Inflammatory macrophage treated with lipopolysaccharide for 1 hour (primary cell): ENCODE results near the gene GGCT.
"Not testable (repeated sequence)": the region's sequence is repeated elsewhere in the genome, so short reads cannot be mapped to it uniquely, and the experiment has no call there.

ENCODE experiments used
- DNase-seq, 2 donors: peaks; one replicate each; pipeline ENCODE4 v3.0.0-alpha.2; 2020 to 2022

GGCT gene

DNA sequence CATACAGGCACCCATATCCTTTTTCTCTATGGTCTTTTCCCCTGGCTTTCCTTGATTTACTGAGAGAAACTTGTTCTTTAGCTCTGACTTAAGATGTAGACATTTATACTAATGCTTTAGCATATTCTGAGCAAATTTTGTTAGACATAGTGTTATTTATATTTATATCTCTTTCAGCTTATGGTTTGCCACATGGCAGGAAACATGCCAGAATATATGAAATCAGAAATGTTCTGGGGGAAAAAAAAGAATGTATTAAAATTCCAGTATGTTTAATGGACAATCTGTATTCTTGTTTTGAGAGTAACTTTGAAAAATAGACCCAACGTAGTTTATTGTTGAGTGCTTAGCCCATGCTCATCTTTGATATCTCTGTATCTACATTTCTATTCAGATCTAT is 10.1 kb upstream of the GGCT start:
- no peak for DNase-seq

DNA sequence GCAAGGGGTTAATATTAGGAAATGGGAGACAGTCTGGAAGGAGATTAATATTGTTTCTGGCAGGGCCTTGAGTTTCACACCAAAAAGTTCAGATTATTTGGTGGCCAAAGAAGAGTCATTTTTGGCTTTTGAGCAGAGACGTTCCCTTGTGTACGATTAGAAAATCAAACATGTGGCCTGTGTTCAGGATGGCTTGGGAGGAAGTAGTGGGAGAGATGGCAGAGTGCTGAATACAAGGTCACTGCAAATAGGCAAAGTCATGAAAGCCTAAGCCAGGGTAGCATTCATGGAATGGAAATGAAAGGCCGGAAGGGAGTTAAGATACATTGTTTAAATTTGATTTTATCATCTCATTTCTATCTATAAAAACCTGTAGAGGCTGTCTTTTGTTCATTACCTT is 9.5 kb upstream of the GGCT start:
- no peak for DNase-seq

DNA sequence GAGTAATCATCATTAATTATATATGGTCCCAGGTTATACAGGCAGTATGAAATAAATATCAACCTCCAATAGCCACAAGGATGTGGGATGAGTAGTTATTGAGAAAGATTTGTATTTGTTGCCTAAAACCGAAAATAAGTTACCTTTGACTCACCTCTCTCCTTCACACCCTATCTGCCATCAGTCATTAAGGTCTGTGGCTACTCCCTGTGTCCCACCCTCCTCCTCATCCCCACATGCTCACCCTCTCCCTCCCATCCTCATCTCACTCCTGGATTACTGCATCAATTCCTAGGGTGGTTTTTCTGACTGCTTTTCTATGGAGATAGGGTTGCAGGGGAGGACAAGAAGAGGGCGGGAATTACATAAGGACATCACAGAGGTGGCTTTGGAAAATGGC is 9.1 kb upstream of the GGCT start:
- no peak for DNase-seq

DNA sequence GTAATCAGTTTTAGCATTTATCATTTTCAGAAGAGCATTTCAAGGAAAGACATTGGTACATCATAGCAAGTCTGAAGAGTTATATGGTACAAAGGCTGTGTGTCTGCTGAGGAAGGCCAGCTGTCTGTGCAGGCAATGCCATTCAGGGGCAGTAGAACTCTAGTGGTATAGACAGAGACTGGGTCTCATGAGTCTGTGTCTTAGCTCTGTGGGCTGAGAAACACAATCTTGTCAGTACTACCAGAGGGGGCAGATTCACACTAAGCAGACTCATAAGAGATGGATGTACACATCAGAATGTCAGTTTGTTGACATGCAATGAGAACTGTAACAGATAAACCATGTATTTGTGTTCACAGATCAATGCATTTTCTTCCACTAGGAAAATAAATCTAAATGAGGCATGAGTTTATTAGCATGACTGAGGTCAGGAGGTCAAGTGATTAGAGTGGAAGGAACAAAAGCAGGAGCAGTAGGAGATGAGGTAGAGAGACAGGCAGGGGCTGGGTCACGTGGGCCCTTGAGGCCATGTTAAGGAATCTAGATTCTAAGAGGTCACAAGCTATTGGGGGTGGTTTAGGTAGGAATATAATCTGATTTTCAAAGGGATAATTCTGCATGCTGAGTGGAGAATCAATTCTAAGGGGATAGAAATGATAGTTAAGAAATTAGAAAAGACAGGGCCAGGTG is 7.5 kb upstream of the GGCT start:
- no peak for DNase-seq

DNA sequence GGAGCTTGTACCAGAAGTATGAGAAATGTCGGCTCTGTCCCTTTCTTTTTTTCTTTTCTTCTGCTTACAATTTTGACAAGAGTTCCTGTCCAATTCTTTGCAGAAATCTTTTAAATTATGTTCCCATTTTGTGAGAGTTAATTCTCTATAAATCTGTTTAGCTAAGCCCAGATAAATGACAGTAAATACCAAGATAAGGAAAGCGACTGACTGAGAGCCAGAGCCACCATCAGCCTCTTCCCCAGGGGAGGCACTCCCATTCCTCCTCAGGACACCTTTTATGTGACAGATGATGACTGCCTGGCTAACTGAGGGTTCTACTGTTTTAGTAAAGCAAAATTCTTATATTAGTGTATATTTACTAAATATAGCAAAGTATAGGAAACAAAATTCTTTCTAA is 6.9 kb upstream of the GGCT start:
- DNase-seq = no peak

DNA sequence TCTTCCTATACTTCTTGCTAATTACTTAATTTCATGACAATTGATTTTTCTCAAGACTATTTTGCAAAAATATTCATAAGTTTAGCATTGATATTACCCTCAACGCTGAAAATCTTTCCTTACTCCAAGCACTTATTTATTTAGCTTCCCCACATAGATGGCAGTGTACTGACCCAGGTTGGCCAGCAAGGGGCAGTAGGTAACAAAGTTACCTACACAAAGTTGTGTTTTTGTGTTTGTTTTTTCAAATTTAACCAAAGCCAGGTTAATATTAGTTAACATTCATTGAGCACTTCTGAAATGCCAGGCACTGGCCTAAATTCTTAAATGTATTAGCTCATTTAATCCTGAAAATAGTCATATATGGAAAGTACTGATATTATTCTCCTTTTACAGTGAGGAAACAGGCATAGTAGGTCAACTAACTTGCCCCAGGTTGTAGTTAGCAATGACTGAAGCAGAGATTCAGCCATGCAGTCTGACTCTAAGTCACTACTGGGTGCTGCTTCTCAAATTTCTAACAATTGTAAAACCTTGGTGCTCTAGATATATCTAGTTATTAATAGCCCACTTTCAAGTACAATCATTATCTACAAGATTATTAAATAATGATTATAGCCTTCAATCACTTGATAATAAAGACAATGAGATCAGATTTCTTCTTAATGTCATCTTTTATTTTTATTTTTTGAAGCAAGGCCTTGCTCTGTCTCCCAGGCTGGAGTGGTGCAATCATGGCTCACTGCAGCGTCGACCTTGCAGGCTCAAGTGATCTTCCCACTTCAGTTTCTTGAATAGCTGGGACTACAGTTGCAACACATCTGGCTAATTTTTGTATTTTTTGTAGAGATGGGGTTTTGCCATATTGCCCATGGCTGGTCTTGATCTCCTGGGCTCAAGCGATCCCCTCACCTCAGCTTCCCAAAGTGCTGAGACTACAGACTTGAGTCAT is 5.8 kb upstream of the GGCT start:
- peak; percentile 51 to 62 for DNase-seq

DNA sequence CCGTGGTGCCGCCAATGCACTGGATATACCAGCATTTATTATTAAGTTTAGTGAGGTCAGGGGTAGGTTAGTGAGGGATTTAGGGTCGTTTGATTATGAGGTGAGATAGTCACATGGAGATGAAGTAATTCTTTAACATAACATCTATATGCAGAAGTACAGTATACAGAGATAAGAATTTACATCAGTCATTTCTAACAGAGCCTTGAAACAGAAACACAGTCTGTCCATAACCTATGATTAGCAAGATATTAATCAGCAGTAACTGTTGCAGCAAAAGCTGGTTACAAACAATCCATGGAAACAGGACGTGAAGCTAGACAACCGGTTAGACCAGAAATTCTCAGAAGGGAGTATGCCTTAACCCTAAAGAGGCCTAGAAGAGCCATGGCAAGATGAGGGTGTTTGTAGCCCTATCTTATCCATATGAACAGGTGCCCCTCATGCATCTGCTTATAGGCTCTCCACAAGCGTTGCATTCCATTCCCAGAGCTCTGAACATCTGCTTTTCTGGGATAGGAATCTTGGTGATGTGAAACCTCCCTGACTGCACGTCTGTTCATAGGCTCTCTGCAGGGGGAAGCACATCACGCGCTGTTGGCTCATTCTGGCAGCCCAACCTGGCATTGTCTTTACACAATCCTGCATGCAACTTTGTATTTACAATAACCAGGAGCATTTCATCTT is 4.7 kb upstream of the GGCT start:
- DNase-seq = not testable (repeated sequence)

DNA sequence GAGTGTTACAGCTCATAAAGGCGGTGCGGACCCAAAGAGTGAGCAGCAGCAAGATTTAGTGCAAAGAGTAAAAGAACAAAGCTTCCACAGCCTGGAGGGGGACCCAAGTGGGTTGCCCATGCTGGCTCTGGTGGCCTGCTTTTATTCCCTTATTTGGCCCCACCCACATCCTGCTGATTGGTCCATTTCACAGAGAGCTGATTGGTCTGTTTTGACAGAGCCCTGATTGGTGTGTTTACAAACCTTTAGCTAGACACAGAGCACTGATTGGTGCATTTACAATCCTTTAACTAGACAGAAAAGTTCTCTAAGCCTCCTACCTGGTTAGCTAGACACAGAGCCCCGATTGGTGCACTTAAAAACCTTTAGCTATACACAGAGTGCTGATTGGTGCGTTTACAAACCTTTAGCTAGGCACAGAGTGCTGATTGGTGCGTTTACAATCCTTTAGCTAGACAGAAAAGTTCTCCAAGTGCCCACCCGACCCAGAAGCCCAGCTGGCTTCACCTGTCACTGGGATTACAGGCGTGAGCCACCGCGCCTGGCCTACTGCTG is 2.8 kb upstream of the GGCT start:
- not testable (repeated sequence) for DNase-seq

DNA sequence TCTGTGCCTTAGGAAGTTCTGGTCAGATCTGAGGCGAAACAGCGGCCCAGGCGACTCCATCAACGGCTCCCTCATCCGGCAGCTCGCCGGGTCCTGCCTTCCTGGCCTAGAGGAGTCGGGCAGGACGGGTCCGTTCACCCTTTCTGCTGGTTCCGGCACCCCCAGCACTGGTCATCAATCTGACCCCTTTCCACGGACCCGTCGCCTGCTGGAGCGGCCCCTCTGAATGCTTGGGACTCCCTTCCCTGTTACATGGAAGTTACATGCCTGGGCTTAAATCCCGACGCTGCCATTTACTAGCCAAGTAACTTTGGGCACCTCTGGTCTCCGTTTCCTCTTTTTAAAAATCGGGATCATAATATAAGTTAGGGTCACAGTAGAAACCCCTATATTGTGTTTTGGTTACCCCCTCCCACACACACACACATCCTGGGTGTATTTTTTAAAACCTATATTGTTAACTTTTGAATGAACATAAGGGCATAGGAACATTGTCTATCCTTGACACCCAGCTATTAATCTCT is 607 bp upstream of the GGCT start:
- no peak for DNase-seq

DNA sequence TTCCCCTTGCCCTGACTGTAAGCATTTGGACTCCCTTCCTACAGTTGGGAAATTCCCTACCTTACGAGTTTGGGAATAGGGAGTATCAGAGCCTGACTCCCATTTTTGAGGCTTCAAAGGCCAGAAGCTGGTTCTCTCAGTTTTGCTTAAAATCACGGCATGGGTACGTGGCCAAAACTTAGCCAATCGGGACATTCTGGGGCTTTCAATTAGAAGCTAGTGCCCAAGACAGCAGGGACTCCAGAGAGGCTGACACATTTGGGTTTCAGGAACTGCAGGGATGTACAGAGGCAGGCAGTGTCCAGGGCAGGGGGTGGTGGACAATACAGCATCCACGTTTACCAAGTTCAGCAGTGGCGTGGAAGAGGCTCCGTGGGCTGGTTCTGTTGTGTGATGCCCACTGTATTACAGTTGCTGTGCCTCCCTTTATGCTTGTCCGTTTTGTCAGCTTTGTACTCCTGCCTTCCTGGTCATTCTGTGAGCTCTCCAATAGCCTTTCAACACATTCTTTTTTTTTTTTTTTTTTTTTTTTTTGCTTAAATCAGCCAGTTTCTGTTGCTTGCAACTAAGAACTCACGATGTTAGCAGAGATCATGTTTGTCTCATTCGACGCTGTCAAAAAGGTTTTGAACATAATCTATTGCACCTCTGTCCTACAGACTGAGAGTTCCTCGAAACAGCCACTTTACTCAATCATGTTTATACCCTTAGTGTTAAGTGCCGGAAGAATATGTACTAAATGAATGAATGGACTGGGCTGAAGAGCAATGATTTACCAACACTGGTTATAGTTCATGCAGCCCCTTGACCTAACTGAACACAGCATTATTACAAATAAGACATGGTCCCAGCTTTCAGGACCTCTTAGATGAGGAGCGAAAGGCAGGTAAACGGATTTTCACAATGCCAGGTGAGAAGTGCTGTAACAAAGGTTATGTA is 1.1 kb downstream of the GGCT start:
- no peak for DNase-seq

DNA sequence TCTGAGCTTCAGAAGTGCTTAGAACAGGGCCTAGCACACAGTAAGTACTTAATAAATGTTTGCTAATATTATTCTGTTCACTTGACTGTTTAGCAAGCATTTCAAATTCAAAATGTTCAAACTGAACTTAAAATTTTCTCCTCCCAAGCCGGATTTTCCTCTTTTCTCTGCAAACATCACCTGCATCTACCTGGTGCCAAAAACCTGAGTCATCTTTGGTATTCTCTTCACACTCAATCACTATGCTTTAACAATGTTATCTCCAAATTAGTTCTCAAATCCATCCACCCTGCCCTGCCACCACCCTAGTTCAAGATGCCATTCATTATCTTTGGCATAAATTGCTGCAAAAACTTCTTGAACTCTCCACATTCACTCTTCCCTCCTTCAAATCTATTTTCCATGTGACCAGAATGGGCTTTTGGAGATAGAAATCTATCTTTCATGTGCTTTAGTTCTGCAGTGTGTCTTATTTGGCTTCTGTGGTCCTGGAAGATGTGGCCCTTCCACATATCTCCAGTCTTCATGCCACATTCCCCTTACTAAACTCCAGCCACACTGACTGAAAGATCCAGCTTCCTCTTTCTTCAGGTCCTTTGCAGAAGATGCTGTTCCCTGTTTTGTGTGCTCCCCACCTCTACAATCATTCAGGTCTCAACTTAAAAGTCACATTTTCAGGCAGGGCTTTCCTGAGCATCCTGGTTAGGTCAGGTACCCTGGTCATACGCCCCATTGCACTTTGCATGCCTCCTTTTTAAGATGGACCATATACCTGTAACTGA is 2.0 kb downstream of the GGCT start:
- no peak for DNase-seq

DNA sequence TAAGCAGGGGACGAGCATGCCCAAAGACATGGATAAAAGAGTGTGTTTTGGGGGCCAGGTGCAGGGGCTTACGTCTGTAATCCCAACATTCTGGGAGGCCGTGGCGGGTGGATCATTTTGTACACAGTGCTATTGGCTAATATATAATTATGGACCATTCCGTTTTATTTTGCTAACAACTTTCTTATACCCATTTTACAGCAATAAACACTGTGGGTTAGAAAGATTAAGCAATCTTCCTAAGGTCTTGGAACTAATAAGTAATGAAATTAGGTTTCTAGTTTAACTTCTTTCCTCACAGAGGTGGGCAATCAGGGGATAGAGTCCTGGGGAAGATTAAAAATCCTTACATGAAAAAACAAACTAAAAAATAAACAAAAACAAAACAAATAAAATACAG is 3.4 kb downstream of the GGCT start:
- DNase-seq = no peak

DNA sequence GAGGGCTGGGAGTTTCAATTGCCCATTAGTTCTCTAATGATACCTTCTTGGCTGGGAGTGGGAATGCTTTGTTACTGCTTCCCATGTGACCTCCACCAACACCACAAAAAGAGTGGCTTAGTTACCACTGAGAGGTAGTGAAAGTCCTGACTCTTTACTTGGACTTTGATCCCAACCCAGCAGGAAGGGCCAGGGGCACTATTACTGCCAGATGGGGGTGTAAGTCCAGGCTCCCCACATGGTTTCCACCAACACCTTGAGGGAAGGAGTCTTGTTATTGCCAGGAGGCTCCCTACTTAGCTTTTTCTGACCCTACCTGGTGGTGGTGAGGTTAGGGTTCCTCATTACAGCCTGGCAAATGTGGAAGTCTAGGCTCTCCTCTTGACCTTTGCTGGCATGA is 11.4 kb downstream of the GGCT start:
- no peak for DNase-seq

DNA sequence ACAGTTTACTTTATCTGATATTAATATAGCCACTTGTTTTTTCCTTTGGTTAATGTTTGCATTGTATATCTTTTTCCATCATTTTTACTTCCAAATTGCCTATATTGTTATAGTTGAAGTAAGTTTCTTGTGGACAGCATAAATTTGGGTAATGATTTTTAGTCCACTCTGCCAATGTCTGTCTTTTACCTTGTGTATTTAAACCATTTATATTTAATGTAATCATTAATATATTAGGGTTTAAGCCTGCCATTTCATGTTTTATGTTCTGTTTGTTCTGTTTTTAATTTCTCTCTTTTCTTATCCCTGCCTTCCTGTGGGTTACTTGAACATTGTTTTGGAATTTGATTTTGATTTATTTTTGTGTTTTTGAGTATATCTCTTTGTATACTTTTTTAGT is 13.2 kb downstream of the GGCT start:
- DNase-seq = no peak

DNA sequence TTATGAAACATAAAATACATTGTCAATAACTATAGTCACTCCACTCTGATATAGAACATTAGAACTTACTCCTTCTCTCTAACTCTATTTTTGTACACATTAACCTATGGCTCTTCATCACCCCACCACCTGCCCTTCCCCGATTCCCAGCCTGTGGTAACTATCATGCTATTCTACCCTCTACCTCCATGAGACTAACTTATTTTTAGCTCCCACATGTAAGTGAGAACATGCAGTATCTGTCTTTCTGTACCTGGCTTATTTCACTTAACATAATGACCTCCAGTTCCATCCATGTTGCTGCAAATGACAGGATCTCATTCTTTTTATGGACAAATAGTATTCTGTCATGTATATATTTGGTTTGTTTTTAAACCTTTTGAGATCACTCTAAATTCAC is 17.3 kb downstream of the GGCT start:
- DNase-seq = no peak

DNA sequence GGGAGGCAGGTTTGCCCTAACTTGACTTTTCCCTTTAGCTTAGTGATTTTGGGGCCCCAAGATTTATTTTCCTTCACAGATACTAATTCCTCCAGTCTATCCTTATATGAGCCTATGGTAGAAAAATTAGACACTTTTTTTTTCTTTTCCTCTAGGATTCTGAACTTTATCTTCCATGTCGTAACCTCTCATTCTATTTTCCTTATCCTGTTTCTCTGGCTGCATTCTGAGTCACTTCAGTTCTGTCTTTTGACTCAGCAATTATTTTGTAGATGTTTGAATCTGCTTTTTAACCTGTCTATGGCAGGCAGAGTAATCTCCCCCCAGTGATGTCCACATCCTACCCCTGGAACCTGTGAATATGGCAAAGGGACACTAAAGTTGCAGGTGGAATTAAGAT is 19.0 kb downstream of the GGCT start:
- DNase-seq = no peak

DNA sequence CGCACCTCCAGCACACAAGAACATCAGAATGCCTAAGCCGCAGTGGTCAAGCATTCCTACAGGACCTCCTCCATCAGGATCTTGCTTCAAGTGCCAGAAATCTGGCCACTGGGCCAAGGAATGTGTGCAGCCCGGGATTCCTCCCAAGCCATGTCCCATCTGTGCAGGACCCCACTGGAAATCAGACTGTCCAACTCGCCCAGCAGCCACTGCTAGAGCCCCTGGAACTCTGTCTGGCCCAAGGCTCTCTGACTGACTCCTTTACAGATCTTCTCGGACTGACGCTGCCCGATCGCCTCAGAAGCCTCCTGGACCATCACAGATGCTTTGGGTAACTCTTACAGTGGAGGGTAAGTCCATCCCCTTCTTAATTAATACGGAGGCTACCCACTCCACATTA is 23.2 kb downstream of the GGCT start:
- not testable (repeated sequence) for DNase-seq

DNA sequence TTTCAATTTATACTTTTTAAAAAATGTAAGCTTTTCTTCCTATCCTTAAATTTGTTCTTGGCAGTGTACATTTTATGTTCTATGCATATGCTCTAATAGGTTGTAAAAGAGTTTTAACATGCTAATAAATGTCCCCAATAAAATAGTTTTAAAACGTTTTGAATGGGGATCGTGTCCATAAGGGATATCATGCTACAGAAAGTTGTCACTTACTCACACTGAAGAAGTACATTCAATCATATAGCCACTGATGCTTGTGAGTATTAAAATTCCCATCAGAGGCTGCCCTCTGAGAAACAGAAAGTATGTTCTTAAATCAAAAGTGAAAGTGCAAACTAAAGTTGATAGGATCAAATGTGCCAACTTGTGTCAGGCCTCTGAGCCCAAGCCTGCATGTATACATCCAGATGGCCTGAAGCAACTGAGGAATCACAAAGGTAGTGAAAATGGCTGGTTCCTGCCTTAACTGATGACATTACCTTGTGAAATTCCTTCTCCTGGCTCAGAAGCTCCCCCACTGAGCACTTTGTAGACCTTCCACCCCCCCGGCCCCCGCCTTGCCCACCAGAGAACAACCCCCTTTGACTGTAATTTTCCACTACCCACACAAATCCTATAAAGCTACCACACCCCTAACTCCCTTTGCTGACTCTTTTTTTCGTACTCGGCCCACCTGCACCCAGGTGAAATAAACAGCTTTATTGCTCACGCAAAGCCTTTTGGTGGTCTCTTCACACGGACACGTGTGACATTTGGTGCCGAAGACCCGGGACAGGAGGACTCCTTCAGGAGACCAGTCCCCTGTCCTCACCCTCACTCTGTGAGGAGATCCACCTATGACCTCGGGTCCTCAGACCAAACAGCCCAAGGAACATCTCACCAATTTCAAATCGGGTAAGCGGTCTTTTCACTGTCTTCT is 25.2 kb downstream of the GGCT start:
- peak; percentile 52 to 70 for DNase-seq

DNA sequence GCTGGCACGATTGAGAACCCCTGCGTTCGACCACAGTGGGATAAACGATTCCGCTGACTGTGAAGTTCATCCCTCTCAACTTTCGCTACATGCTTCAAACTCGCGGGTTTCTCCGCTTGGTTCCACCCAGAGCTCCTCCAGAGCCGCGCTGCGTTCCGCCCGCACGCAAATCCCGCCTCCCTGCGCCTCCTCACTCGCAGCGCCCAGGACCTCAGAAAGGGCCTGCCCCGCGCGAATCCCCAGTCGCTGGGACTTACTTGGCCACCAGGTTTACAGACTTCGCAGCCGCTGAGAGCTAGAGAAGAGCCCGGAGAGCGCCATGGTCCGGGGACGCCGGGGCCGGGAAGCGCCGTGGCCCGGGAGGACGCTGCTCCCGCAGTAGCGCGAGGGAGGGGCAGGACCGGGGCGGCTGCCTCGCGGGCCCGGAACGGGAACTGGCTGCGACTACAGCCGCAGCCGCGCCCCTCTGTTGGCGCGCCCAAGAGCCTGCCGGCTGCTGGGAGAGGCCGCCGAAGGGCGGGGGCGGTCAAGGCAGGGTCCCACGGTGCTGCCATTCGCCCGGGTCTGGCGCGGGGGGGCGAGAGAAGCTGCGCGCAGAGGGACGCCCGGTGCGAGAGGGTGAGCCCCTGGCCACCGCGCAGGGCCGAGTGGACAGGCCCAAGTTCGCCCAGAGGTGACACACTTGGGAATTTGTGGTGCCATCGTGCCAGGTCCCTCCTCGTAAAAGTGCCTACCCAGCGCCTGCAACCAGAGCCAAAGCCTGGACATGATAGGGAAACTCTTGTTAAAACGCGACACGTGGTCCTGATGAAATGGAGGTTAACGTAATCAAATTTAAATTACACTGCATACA is 26.1 kb downstream of the GGCT start, which contains the start of gene NOD1:
Gene NOD1, minus strand, starts transcription at position 436 of the 853 bp plus-strand sequence. CDS start 21,863 bp downstream, outside the sequence.
- DNase-seq = peak; percentile 73 to 77
